PC-9 (cell line): ENCODE results near the gene NFATC4.
"Not testable (repeated sequence)": the region's sequence is repeated elsewhere in the genome, so short reads cannot be mapped to it uniquely, and the experiment has no call there.

Experiments used
- CTCF ChIP-seq: fragments of 200-600 bp; sonication (generic); conservative IDR thresholded peaks from 2 replicates; pipeline ENCODE4 v1.6.1; 2017; ENCODE audit warnings: mixed run types, antibody characterized with exemption, mild to moderate bottlenecking, moderate library complexity
- EZH2 ChIP-seq: fragments of 200-600 bp; sonication (generic); IDR thresholded peaks from 2 replicates; pipeline ENCODE4 v1.8.0; 2017; ENCODE audit warnings: antibody characterized with exemption, low read depth

GRCh38 chr14:24387579-24387978 lies 19.6 kb downstream of the NFATC4 start:
- not testable (repeated sequence) for TF ChIP-seq CTCF, EZH2
